Measurements from ENCODE around the gene LRCOL1. TPM values are rescaled to one million over a fixed set of nuclear protein-coding genes. Genes with fewer than 3 reads are reported as not detected.

The LRCOL1 gene
- total and polyA plus RNA-seq, 4 donors: 0.98 to 1.8 (median 1.3) TPM

GRCh38 chr12:132621657-132622435 is 11.5 kb upstream of the LRCOL1 start:
- no peak overlapping the region for H3K4me3 ChIP-seq
- no peak for ATAC-seq (ENCODE audit: insufficient read depth, low FRiP score)
- no peak for TF ChIP-seq CTCF (IDR thresholded peaks at IDR 0.05; ENCODE audit: control extremely low read depth, extremely low read depth)

GRCh38 chr12:132620899-132621656 is 10.7 kb upstream of the LRCOL1 start:
- WGBS, 2 donors: 72 to 74% methylated on average over 28 of the region's 28 CpGs
- Histone ChIP-seq H3K4me3 (no peak overlapping the region), H3K4me1 (ENCODE audit: control insufficient read depth in 5 of 5, insufficient read depth in 5 of 5, low read length in 5 of 5) (peaks cover 0 to 19% (median 11%) of the 10 kb centered on the region in 5 donors), H3K27ac (ENCODE audit: low read depth in 1 of 2, low read length in 1 of 2) (no peak overlapping the region), H3K27me3 (ENCODE audit: control insufficient read depth in 3 of 3, insufficient read depth in 3 of 3, low read length in 2 of 3) (peaks cover 5 to 15% (median 11%) of the 10 kb centered on the region in 3 donors), H3K9ac (ENCODE audit: insufficient read depth in 1 of 2, low read length in 2 of 2) (no peak overlapping the region), H3K9me3 (ENCODE audit: control insufficient read depth in 4 of 4, insufficient read depth in 3 of 4, low read length in 3 of 4) (peaks cover 0 to 13% (median 2%) of the 10 kb centered on the region in 4 donors), H3K36me3 (ENCODE audit: control insufficient read depth in 4 of 4, insufficient read depth in 4 of 4, low read length in 4 of 4) (peaks cover 0 to 20% (median 11%) of the 10 kb centered on the region in 4 donors)
- no peak for TF ChIP-seq CTCF (IDR thresholded peaks at IDR 0.05; ENCODE audit: control extremely low read depth, extremely low read depth)
- no peak for ATAC-seq (ENCODE audit: insufficient read depth, low FRiP score)
- no peak for DNase-seq

More at GRCh38 chr12:132621657-132622435, 11.5 kb upstream of the LRCOL1 start:
- peaks cover 0 to 19% (median 11%) of the 10 kb centered on the region in 5 donors for H3K4me1 ChIP-seq (ENCODE audit: control insufficient read depth in 5 of 5, insufficient read depth in 5 of 5, low read length in 5 of 5)
- no peak overlapping the region for H3K9ac ChIP-seq (ENCODE audit: insufficient read depth in 1 of 2, low read length in 2 of 2)
- H3K9me3 ChIP-seq (ENCODE audit: control insufficient read depth in 4 of 4, insufficient read depth in 3 of 4, low read length in 3 of 4): peaks cover 0 to 6% (median under 1%) of the 10 kb centered on the region in 4 donors
- no peak for DNase-seq
- H3K27ac ChIP-seq (ENCODE audit: low read depth in 1 of 2, low read length in 1 of 2): peak overlapping the region in 1 of 2 donors; percentile 7
- H3K36me3 ChIP-seq (ENCODE audit: control insufficient read depth in 4 of 4, insufficient read depth in 4 of 4, low read length in 4 of 4): peaks cover 0 to 21% (median 11%) of the 10 kb centered on the region in 4 donors
- WGBS, 2 donors: 84 to 85% methylated on average over 21 of the region's 21 CpGs
- H3K27me3 ChIP-seq (ENCODE audit: control insufficient read depth in 3 of 3, insufficient read depth in 3 of 3, low read length in 2 of 3): peaks cover 5 to 15% (median 10%) of the 10 kb centered on the region in 3 donors

- Histone ChIP-seq H3K9ac (ENCODE audit: insufficient read depth in 1 of 2, low read length in 2 of 2) (no peak overlapping the region), H3K4me1 (ENCODE audit: control insufficient read depth in 5 of 5, insufficient read depth in 5 of 5, low read length in 5 of 5) (peaks cover 0 to 19% (median 11%) of the 10 kb centered on the region in 5 donors), H3K4me3 (no peak overlapping the region), H3K9me3 (ENCODE audit: control insufficient read depth in 4 of 4, insufficient read depth in 3 of 4, low read length in 3 of 4) (peaks cover 0 to 21% (median 2%) of the 10 kb centered on the region in 4 donors), H3K27me3 (ENCODE audit: control insufficient read depth in 3 of 3, insufficient read depth in 3 of 3, low read length in 2 of 3) (peaks cover 5 to 17% (median 15%) of the 10 kb centered on the region in 3 donors), H3K27ac (ENCODE audit: low read depth in 1 of 2, low read length in 1 of 2) (no peak overlapping the region), H3K36me3 (ENCODE audit: control insufficient read depth in 4 of 4, insufficient read depth in 4 of 4, low read length in 4 of 4) (peaks cover 0 to 14% (median 6%) of the 10 kb centered on the region in 4 donors)
- 60 to 63% methylated on average over 27 to 29 of the region's 29 CpGs for WGBS, 2 donors
- TF ChIP-seq CTCF (IDR thresholded peaks at IDR 0.05; ENCODE audit: control extremely low read depth, extremely low read depth): no peak
- ATAC-seq (ENCODE audit: insufficient read depth, low FRiP score) (no peak), DNase-seq (no peak)
Observed at GRCh38 chr12:132620113-132620898, 9.9 kb upstream of the LRCOL1 start.

Measured in lung (tissue), 12 donors.